DND-41 (cell line): ENCODE data around the gene WBP11.

Experiments
- ATAC-seq: fragments of 200-7000 bp; cut with Tn5 transposase; 3 replicates; pipeline ENCODE4 v1.9.1; 2021; ENCODE audit warnings: low read depth; ENCODE audit not compliant: insufficient read depth
- DNase-seq: peaks from one replicate; pipeline ENCODE4 v3.0.0-alpha.2; 2020
- H2AFZ ChIP-seq: 2 replicates; pipeline ENCODE4 v1.6.0; 2012; ENCODE audit warnings: low read depth, low read length
- H3K27ac ChIP-seq: 2 replicates; pipeline ENCODE4 v1.5.1; 2012; ENCODE audit warnings: low read length, inconsistent platforms
- H3K27me3 ChIP-seq: fragments of 200-600 bp; sonication (generic); 2 replicates; pipeline ENCODE4 v1.6.0; 2012; ENCODE audit warnings: low read length, mild to moderate bottlenecking, inconsistent platforms; ENCODE audit not compliant: insufficient read depth, poor library complexity
- H3K36me3 ChIP-seq: 2 replicates; pipeline ENCODE4 v1.5.1; 2012; ENCODE audit warnings: low read length, inconsistent platforms; ENCODE audit not compliant: insufficient read depth
- H3K4me1 ChIP-seq: 2 replicates; pipeline ENCODE4 v1.5.1; 2012; ENCODE audit warnings: mild to moderate bottlenecking, low read length; ENCODE audit not compliant: insufficient read depth
- H3K4me2 ChIP-seq: 2 replicates; pipeline ENCODE4 v1.6.0; 2012; ENCODE audit warnings: mild to moderate bottlenecking, moderate library complexity, low read length, inconsistent platforms; ENCODE audit not compliant: insufficient read depth
- H3K4me3 ChIP-seq, 2 experiments: fragments of 200-600 bp in 1 of 2; shearing (Covaris generic) in 1 of 2; 2 replicates each; pipeline ENCODE4 v1.5.1; 2012 to 2016; ENCODE audit warnings: inconsistent platforms in 2 of 2, low read length in 2 of 2, mild to moderate bottlenecking in 2 of 2, low read depth in 1 of 2, moderate library complexity in 1 of 2
- H3K79me2 ChIP-seq: 2 replicates; pipeline ENCODE4 v1.6.0; 2012; ENCODE audit warnings: low read length, inconsistent platforms; ENCODE audit not compliant: insufficient read depth
- H3K9ac ChIP-seq: 2 replicates; pipeline ENCODE4 v1.6.0; 2012; ENCODE audit warnings: low read depth, mild to moderate bottlenecking, inconsistent platforms, low read length, moderate library complexity
- H3K9me3 ChIP-seq: 2 replicates; pipeline ENCODE4 v1.5.1; 2012; ENCODE audit warnings: low read length, moderate library complexity, mild to moderate bottlenecking, inconsistent platforms; ENCODE audit not compliant: insufficient read depth, severe bottlenecking
- H4K20me1 ChIP-seq: 2 replicates; pipeline ENCODE4 v1.6.0; 2012; ENCODE audit warnings: low read length; ENCODE audit not compliant: insufficient read depth
- CTCF ChIP-seq: IDR thresholded peaks from 2 replicates; pipeline ENCODE4 v1.5.1; 2012; ENCODE audit warnings: borderline replicate concordance, low read length, moderate library complexity, mild to moderate bottlenecking; ENCODE audit not compliant: poor library complexity, severe bottlenecking; ENCODE audit errors: extremely low read depth
- EZH2 ChIP-seq: IDR thresholded peaks from 3 replicates; pipeline ENCODE4 v1.6.1; 2012; ENCODE audit warnings: borderline replicate concordance, low read depth, mild to moderate bottlenecking, moderate library complexity, low read length, inconsistent platforms; ENCODE audit not compliant: severe bottlenecking

WBP11 gene

GRCh38 chr12:14769466-14769968, 33.8 kb downstream of the WBP11 start:
- DNase-seq (no peak), ATAC-seq (no peak; the same call in 2 of the 3 replicates)
- Histone ChIP-seq H3K27me3 (no peaks in the 10 kb centered on the region), H4K20me1 (no peaks in the 10 kb centered on the region), H3K4me3 (peak overlapping the region; percentile 54 to 75; a peak in 3 of 4 replicates), H3K4me1 (peaks cover 38% of the 10 kb centered on the region), H3K4me2 (peak overlapping the region; percentile 69), H3K9ac (peak overlapping the region; percentile 75), H3K9me3 (no peaks in the 10 kb centered on the region), H3K36me3 (peaks cover 13% of the 10 kb centered on the region; the same call in 1 of the 2 replicates), H2AFZ (peak overlapping the region; percentile 69; the same call in 1 of the 2 replicates), H3K79me2 (peaks cover 25% of the 10 kb centered on the region), H3K27ac (peak overlapping the region; percentile 91)
- TF ChIP-seq EZH2 (no peak), CTCF (no peak)

GRCh38 chr12:14768823-14769405, 34.4 kb downstream of the WBP11 start:
- ATAC-seq (no peak), DNase-seq (no peak)
- Histone ChIP-seq H3K4me3 (peak overlapping the region in 1 of 2 experiments; percentile 75; a peak in 2 of 4 replicates), H3K27ac (peak overlapping the region; percentile 91), H3K4me2 (peak overlapping the region; percentile 69), H4K20me1 (no peaks in the 10 kb centered on the region), H3K9me3 (no peaks in the 10 kb centered on the region), H3K79me2 (peaks cover 25% of the 10 kb centered on the region), H3K27me3 (no peaks in the 10 kb centered on the region), H3K9ac (peak overlapping the region; percentile 75; the same call in 1 of the 2 replicates), H3K36me3 (peaks cover 13% of the 10 kb centered on the region; the same call in 1 of the 2 replicates), H3K4me1 (peaks cover 38% of the 10 kb centered on the region), H2AFZ (no peak overlapping the region)
- TF ChIP-seq EZH2 (no peak), CTCF (no peak)

DNA sequence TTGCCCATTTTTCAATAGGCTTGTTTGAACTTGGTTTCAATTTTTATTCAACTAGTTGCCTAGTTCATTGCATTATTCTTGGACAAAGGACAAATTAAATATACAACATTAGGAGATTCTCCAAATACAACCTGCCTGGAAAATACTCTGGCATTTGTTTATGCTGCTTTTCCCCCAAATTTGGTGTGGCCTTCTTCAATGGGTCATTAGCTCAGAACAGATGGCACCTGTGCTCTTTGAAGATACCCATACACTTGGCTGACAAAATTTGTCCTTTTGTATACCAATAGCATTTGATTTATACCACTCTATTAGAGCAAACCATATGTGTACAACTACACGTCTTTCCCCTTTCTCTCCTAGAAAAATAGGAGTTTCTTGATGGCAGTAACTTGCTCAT, 35.7 kb downstream of the WBP11 start:
- Histone ChIP-seq H3K4me2 (peak overlapping the region; percentile 69; the same call in 1 of the 2 replicates), H4K20me1 (no peaks in the 10 kb centered on the region), H3K27ac (no peak overlapping the region), H3K79me2 (peaks cover 25% of the 10 kb centered on the region), H3K9me3 (no peaks in the 10 kb centered on the region), H2AFZ (no peak overlapping the region), H3K36me3 (peaks cover 13% of the 10 kb centered on the region; the same call in 1 of the 2 replicates), H3K27me3 (no peaks in the 10 kb centered on the region), H3K4me3 (no peak overlapping the region), H3K9ac (no peak overlapping the region), H3K4me1 (peaks cover 38% of the 10 kb centered on the region)
- no peak for TF ChIP-seq CTCF
- TF ChIP-seq EZH2: no peak
- no peak for ATAC-seq
- no peak for DNase-seq
